A549 treated with RU486 at 1 μM for 4 hours (cell line): ENCODE data around the gene IQCC. TPM values are rescaled to one million over a fixed set of nuclear protein-coding genes. Genes with fewer than 3 reads are reported as not detected.

Experiments used
- total RNA-seq: library from RNA; stranded (reverse); fragments of 200-300 nt; extraction: Qiagen RNA extraction; gene quantifications from 5 replicates; pipeline ENCODE4 v1.2.3, GENCODE V29; 2022; ENCODE audit warnings: low read depth

The IQCC gene
- total RNA-seq = 1.8 to 2.7 TPM (median 2.1 TPM) in 5 replicates

GRCh38 chr1:32205401-32206370 is at the start of gene IQCC:
TSS of gene IQCC (plus strand) at chr1:32205671. CDS start at chr1:32205682, 11 bp downstream.

GRCh38 chr1:32179443-32180185 is 25.9 kb upstream of the IQCC start, which contains the start of gene TXLNA:
TSS of gene TXLNA (plus strand) at chr1:32179675. CDS start at chr1:32180346, 671 bp downstream.

DNA sequence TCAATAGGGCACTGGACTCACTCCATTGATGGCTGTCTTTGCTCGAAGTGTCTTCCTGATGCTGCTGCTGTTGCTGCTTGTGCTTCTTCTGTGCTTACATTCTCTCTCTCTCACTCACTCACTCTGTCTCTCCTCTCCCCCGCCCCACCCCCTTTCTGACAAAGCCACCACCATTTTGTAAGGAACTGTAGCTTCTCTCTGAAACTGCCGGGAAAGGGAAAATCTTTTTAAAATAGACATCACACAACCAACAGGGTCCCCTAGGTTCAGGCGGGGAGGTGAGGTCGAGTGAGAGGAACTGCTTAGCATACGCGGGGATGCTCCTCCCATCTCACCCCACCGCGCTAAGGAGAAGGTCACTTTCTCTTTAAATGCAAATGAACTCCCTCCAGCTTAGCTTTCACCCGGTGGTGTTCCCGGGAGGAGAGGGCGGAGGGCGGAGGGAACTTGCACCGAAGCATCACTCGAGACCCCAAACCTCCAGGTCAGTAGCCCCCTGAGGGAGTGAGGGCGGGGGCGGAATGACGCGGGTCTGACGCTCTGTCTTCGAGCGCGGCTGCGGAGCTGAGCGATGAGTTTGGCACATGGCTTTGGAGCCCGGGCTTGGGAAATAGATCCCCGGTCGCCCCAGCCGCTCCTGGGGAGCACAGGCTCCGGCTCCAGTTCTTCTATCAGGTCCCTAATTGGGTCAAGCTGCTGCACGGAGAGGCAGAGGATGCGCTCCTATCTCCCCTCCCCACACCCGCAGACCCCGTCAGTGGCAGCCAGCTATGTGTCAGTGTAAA is 5.1 kb upstream of the IQCC start, which contains the start of gene CCDC28B:
TSS of gene CCDC28B (plus strand) at position 370 of the 785 bp plus-strand sequence. CDS start 1,341 bp downstream, outside the sequence.

DNA sequence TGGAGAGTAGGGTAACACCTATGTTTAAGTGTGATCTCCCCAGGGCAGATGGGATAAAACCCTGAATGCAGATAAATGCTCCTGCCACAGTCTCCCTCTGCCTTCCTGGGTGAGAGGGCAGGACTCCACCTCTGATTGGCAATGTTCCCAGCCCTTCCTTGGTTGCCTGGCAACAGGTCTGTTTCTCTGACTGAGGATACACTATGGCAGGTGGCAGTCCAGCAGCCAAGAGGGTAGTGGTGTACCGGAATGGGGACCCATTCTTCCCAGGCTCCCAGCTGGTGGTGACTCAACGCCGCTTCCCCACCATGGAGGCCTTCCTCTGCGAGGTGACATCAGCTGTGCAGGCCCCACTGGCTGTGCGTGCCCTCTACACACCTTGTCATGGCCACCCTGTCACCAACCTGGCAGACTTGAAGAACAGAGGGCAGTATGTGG is 3.4 kb downstream of the IQCC start, which contains the start of gene DCDC2B:
TSS of gene DCDC2B (plus strand) at position 199 of the 438 bp plus-strand sequence. CDS start at position 204, 5 bp downstream.

DNA sequence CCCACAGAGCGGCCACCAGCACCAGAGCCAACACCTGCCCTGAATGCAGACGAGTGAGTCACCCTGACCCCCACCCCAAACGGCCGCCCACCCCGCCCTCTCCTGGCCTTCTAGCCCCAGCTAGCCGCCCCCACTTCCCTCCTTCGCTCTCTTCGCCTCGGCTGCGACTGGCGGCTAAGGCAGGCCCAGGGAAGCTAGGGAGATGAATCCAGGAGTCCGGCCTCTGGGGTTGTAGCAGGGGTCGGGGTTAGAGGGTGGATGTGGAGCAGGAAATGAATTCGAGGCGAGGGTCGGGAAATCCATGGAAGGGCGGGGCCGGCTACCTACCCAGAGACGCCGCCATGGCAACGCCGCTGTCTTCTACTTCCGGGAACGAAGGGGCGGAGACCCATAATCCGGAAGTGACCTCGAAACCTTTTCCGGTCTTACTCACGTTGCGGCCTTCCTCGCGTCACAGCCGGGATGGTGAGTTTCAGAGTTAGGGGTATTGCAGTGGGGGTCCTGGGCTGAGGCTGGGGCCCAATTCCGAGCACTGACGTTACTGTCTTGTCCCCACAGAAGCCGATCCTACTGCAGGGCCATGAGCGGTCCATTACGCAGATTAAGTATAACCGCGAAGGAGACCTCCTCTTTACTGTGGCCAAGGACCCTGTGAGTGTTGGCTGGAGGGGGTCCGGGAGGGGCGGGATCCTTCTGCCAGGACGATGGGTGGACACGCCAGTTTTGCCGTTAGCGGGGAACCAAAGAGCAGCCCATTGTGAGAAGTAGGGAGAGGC is 16.7 kb downstream of the IQCC start, which contains the start of the genes EIF3I and TMEM234:
TSS of gene EIF3I (plus strand) at position 428 of the 776 bp plus-strand sequence. CDS start at position 463, 35 bp downstream.
TSS of gene TMEM234 (minus strand) at position 374 of the 776 bp plus-strand sequence. CDS start at position 343, 31 bp downstream.

GRCh38 chr1:32246888-32247273 is 41.4 kb downstream of the IQCC start, which contains the start of gene FAM167B:
TSS of gene FAM167B (plus strand) at chr1:32247222. CDS start at chr1:32247422, 200 bp downstream.

DNA sequence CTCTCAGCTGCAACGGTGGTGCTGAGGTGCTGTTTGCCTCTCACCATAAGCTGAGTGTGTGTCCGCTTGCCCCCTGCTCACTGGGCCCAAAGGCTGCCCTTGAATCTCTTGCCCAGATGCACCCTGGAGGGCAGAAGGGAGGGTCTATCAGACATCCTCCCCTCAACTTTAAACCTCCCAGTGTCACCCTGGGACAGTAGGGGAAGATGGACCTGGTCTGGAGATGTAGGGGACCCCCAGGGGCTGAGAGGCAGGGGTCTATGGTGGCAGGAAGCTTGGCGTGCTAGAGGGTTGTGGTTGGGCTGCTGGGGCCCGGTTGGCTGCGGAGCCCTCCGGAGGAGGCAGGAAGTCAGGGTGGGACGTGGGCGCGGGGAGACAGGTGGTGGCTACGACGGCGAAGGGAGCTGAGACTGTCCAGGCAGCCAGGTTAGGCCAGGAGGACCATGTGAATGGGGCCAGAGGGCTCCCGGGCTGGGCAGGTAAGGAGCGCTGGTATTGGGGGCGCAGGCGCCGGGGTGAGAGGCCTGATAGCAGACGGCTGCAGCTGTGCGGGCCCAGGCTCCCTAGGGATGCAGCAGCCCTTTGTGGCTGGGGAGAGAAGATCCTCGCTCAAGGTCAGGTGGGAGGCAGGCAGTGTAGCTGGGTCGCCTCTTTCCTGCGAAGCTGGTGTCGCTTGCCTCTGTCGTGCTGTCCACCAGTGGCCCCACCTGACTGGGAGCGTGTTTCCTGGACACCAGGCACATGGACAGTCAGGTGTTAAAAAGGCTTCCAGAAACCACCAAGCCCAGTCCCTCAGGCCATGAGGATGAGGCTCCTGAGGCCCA is 45.6 kb downstream of the IQCC start, which contains the start of gene LCK:
TSS of gene LCK (plus strand) at position 373 of the 824 bp plus-strand sequence. CDS start 23,065 bp downstream, outside the sequence.

Other genes with a start within 250 kb of the IQCC start
- 107 to 143 TPM (median 138 TPM) in 5 replicates for gene KHDRBS1, start 191.8 kb upstream of the IQCC start, total RNA-seq
- 8.8 to 14.0 TPM (median 11.8 TPM) in 5 replicates for gene TMEM39B, start 132.7 kb upstream of the IQCC start, total RNA-seq
- gene KPNA6, start 97.6 kb upstream of the IQCC start, total RNA-seq = 15.2 to 18.1 TPM (median 15.7 TPM) in 5 replicates
- 27.5 to 31.0 TPM (median 28.7 TPM) in 5 replicates for gene TXLNA, start 26.0 kb upstream of the IQCC start, total RNA-seq
- gene CCDC28B, start 5.1 kb upstream of the IQCC start, total RNA-seq = 1.7 to 3.3 TPM (median 2.5 TPM) in 5 replicates
- gene DCDC2B, start 3.4 kb downstream of the IQCC start, total RNA-seq = not detected in 5 replicates
- 6.8 to 10.1 TPM (median 9.9 TPM) in 5 replicates for gene TMEM234, start 16.7 kb downstream of the IQCC start, total RNA-seq
- 266 to 315 TPM (median 278 TPM) in 5 replicates for gene EIF3I, start 16.7 kb downstream of the IQCC start, total RNA-seq
- 0.29 to 0.57 TPM (median 0.48 TPM) in 4 of 5 replicates, not detected in the other for gene FAM167B, start 41.6 kb downstream of the IQCC start, total RNA-seq
- gene LCK, start 45.6 kb downstream of the IQCC start, total RNA-seq = 0.05 to 0.08 TPM in 2 of 5 replicates, not detected in the others
- gene HDAC1, start 86.4 kb downstream of the IQCC start, total RNA-seq = 53.1 to 62.9 TPM (median 57.7 TPM) in 5 replicates
- 63.0 to 80.9 TPM (median 71.6 TPM) in 5 replicates for gene MARCKSL1, start 130.6 kb downstream of the IQCC start, total RNA-seq
- 2.8 to 3.9 TPM (median 3.4 TPM) in 5 replicates for gene FAM229A, start 156.8 kb downstream of the IQCC start, total RNA-seq
- gene TSSK3, start 156.9 kb downstream of the IQCC start, total RNA-seq = not detected in 5 replicates
- gene BSDC1, start 188.8 kb downstream of the IQCC start, total RNA-seq = 18.3 to 22.3 TPM (median 20.2 TPM) in 5 replicates